Trophoblast cell (in vitro differentiated cells and primary cell): ENCODE results near the gene WDR27.

Source experiments
- DNase-seq, 2 donors: peaks; one replicate each; pipeline ENCODE4 v3.0.0-alpha.2; 2016
- H2AFZ ChIP-seq: 2 replicates; pipeline ENCODE4 v1.6.1; 2013; ENCODE audit warnings: low read length, moderate library complexity, mild to moderate bottlenecking; ENCODE audit not compliant: insufficient read depth, poor library complexity
- H2AK5ac ChIP-seq: 2 replicates; pipeline ENCODE4 v1.6.1; 2013; ENCODE audit warnings: mild to moderate bottlenecking, low read length
- H2BK120ac ChIP-seq: 2 replicates; pipeline ENCODE4 v1.6.1; 2013; ENCODE audit warnings: low read length, mild to moderate bottlenecking, moderate library complexity; ENCODE audit not compliant: insufficient read depth, poor library complexity
- H2BK12ac ChIP-seq: 2 replicates; pipeline ENCODE4 v1.6.1; 2013; ENCODE audit warnings: mild to moderate bottlenecking, low read length, moderate library complexity
- H2BK5ac ChIP-seq: 2 replicates; pipeline ENCODE4 v1.6.1; 2013; ENCODE audit warnings: low read length, low read depth, moderate library complexity, mild to moderate bottlenecking; ENCODE audit not compliant: poor library complexity
- H3K14ac ChIP-seq: 2 replicates; pipeline ENCODE4 v1.6.1; 2013; ENCODE audit warnings: mild to moderate bottlenecking, low read length
- H3K18ac ChIP-seq: 2 replicates; pipeline ENCODE4 v1.6.1; 2013; ENCODE audit warnings: mild to moderate bottlenecking, low read length
- H3K23ac ChIP-seq: 2 replicates; pipeline ENCODE4 v1.6.1; 2013; ENCODE audit warnings: low read length
- H3K27ac ChIP-seq: 2 replicates; pipeline ENCODE4 v1.5.1; 2013; ENCODE audit warnings: low read depth, mild to moderate bottlenecking, inconsistent platforms, low read length, moderate library complexity
- H3K27me3 ChIP-seq: 2 replicates; pipeline ENCODE4 v1.6.1; 2013; ENCODE audit warnings: inconsistent platforms, mild to moderate bottlenecking, low read length, moderate library complexity; ENCODE audit not compliant: insufficient read depth
- H3K36me3 ChIP-seq, 2 experiments: 1 replicate in 1 of 2; 2 replicates in 1 of 2; pipeline ENCODE4 v1.6.1; 2013; ENCODE audit warnings: low read length in 2 of 2, mild to moderate bottlenecking in 2 of 2, moderate library complexity in 1 of 2; ENCODE audit not compliant: insufficient read depth in 2 of 2, control insufficient read depth in 1 of 2
- H3K4ac ChIP-seq: 2 replicates; pipeline ENCODE4 v1.6.1; 2013; ENCODE audit warnings: low read depth, mild to moderate bottlenecking, low read length, moderate library complexity
- H3K4me1 ChIP-seq, 2 experiments: 1 replicate in 1 of 2; 2 replicates in 1 of 2; pipeline ENCODE4 v1.6.1; 2013; ENCODE audit warnings: low read length in 2 of 2, mild to moderate bottlenecking in 2 of 2, moderate library complexity in 1 of 2; ENCODE audit not compliant: insufficient read depth in 2 of 2, control insufficient read depth in 1 of 2
- H3K4me2 ChIP-seq: 2 replicates; pipeline ENCODE4 v1.6.1; 2013; ENCODE audit warnings: inconsistent platforms, mild to moderate bottlenecking, low read length, moderate library complexity
- H3K4me3 ChIP-seq: 2 replicates; pipeline ENCODE4 v1.5.1; 2013; ENCODE audit warnings: mild to moderate bottlenecking, low read depth, low read length, inconsistent platforms
- H3K79me1 ChIP-seq: one replicate; pipeline ENCODE4 v1.6.1; 2013; ENCODE audit warnings: low read length
- H3K79me2 ChIP-seq: 2 replicates; pipeline ENCODE4 v1.6.1; 2013; ENCODE audit warnings: low read length, mild to moderate bottlenecking; ENCODE audit not compliant: control insufficient read depth, insufficient read depth, poor library complexity
- H3K9ac ChIP-seq: 2 replicates; pipeline ENCODE4 v1.6.1; 2013; ENCODE audit warnings: mild to moderate bottlenecking, low read length
- H3K9me3 ChIP-seq: 2 replicates; pipeline ENCODE4 v1.6.1; 2013; ENCODE audit warnings: low read depth, mild to moderate bottlenecking, control low read depth, inconsistent platforms, low read length; ENCODE audit not compliant: insufficient read depth
- H4K12ac ChIP-seq: 2 replicates; pipeline ENCODE4 v1.6.1; 2013; ENCODE audit warnings: low read depth, mild to moderate bottlenecking, low read length, moderate library complexity
- H4K8ac ChIP-seq: 2 replicates; pipeline ENCODE4 v1.6.1; 2013; ENCODE audit warnings: low read depth, mild to moderate bottlenecking, low read length, moderate library complexity
- H4K91ac ChIP-seq: one replicate; pipeline ENCODE4 v1.6.1; 2013; ENCODE audit warnings: low read depth, mild to moderate bottlenecking, low read length, moderate library complexity
- WGBS: extraction: QIAGEN DNeasy Blood & Tissue Kit; methylation state at CpG from one replicate; pipeline ENCODE4 v1.1.7; 2013; ENCODE audit warnings: missing lambda C conversion rate; ENCODE audit not compliant: insufficient read length, insufficient coverage; ENCODE audit errors: extremely low coverage; 5-methylcytosine and 5-hydroxymethylcytosine counted together

Gene WDR27

DNA sequence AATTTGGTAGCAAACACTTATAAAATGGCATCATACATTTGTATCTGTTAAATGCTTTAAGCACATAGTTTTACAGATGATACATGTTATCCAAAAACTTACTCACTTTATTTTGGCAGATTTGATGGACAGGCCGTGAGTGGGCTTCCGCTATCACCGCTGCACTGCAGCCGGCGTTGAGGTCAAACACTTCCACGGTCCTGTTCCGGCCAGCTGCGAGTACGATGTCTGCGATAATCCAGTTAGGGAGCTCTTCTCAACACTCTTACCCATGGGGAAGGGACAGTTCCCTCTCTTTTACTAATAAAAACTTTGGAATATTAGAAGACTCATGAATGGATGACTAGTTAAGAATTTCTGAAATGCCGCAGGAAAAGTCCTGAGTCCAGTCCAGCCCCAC lies 69.0 kb downstream of the WDR27 start:
- Histone ChIP-seq H3K9ac (no peak overlapping the region), H2BK5ac (no peak overlapping the region), H2BK120ac (no peak overlapping the region), H3K4me1 (no peaks in the 10 kb centered on the region), H2AK5ac (no peak overlapping the region), H3K4me3 (no peak overlapping the region), H4K12ac (no peak overlapping the region), H4K91ac (no peak overlapping the region), H3K4me2 (no peak overlapping the region), H3K36me3 (peaks cover 9 to 13% of the 10 kb centered on the region in 2 experiments), H3K14ac (no peak overlapping the region), H2AFZ (no peak overlapping the region), H3K4ac (no peak overlapping the region), H3K18ac (no peak overlapping the region), H3K27ac (no peak overlapping the region), H2BK12ac (no peak overlapping the region), H3K79me2 (no peaks in the 10 kb centered on the region), H3K79me1 (no peaks in the 10 kb centered on the region), H3K27me3 (no peaks in the 10 kb centered on the region), H3K9me3 (no peaks in the 10 kb centered on the region), H3K23ac (no peak overlapping the region), H4K8ac (no peak overlapping the region)
- DNase-seq = no peak
- WGBS = no CpG with 5 or more reads among the region's 11 CpGs

- Histone ChIP-seq H3K23ac (no peak overlapping the region), H3K14ac (no peak overlapping the region), H2BK12ac (no peak overlapping the region), H2AFZ (no peak overlapping the region), H3K79me2 (no peaks in the 10 kb centered on the region), H3K4me1 (no peaks in the 10 kb centered on the region), H3K27ac (no peak overlapping the region), H3K4me3 (no peak overlapping the region), H2BK5ac (no peak overlapping the region), H3K79me1 (no peaks in the 10 kb centered on the region), H3K9me3 (peaks cover 3% of the 10 kb centered on the region), H4K12ac (no peak overlapping the region), H2BK120ac (no peak overlapping the region), H2AK5ac (no peak overlapping the region), H3K27me3 (no peaks in the 10 kb centered on the region), H3K18ac (no peak overlapping the region), H4K91ac (no peak overlapping the region), H3K9ac (no peak overlapping the region), H3K4ac (no peak overlapping the region), H3K4me2 (no peak overlapping the region), H4K8ac (no peak overlapping the region), H3K36me3 (peaks cover 27 to 29% of the 10 kb centered on the region in 2 experiments)
- no peak for DNase-seq
- WGBS = no CpG with 5 or more reads among the region's 4 CpGs
These were observed 72.6 kb downstream of the WDR27 start for GRCh38 chr6:169629256-169629655.

GRCh38 chr6:169627736-169628607 lies 73.9 kb downstream of the WDR27 start:
- no peak overlapping the region for H3K4me3 ChIP-seq
- DNase-seq = no peak
- H3K4ac ChIP-seq = no peak overlapping the region
- H3K23ac ChIP-seq = no peak overlapping the region
- no peaks in the 10 kb centered on the region for H3K79me2 ChIP-seq
- H3K4me2 ChIP-seq = no peak overlapping the region
- H3K18ac ChIP-seq = no peak overlapping the region
- H3K14ac ChIP-seq = no peak overlapping the region
- no peak overlapping the region for H4K91ac ChIP-seq
- H3K9ac ChIP-seq = no peak overlapping the region
- no peak overlapping the region for H2BK12ac ChIP-seq
- no CpG with 5 or more reads among the region's 14 CpGs for WGBS
- H2BK5ac ChIP-seq = no peak overlapping the region
- H3K27ac ChIP-seq = no peak overlapping the region
- H4K12ac ChIP-seq = no peak overlapping the region
- peaks cover 1 to 3% of the 10 kb centered on the region in 2 experiments for H3K4me1 ChIP-seq
- H3K27me3 ChIP-seq = no peaks in the 10 kb centered on the region
- H4K8ac ChIP-seq = no peak overlapping the region
- H3K9me3 ChIP-seq = peaks cover 12% of the 10 kb centered on the region
- no peak overlapping the region for H2AFZ ChIP-seq
- H3K36me3 ChIP-seq = peaks cover 30% of the 10 kb centered on the region in 2 experiments
- H3K79me1 ChIP-seq = peaks cover 2% of the 10 kb centered on the region
- no peak overlapping the region for H2AK5ac ChIP-seq
- no peak overlapping the region for H2BK120ac ChIP-seq

DNA sequence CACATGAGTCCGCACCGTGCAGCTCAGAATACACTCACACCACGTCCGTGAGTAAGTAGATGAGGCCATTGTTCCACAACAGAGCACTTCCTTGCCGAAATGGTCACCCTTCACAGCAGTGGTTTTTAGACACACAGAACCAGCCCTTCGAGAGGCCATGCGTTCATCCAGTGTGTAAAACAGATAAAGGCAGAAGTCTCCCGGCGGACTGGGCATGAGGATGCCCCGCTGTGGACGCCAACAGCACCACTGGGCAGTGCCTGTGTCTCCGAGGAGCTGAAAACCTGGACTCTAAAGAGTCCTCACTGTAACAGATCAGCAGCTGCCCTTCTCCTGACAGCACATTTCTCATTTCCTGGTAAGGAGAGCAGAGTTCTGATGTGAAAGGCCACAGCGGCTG lies 75.2 kb downstream of the WDR27 start:
- peaks cover 12% of the 10 kb centered on the region for H3K9me3 ChIP-seq
- no peak overlapping the region for H2AK5ac ChIP-seq
- H3K14ac ChIP-seq = no peak overlapping the region
- no peak overlapping the region for H2AFZ ChIP-seq
- no peak overlapping the region for H3K4me2 ChIP-seq
- H3K4me3 ChIP-seq = no peak overlapping the region
- H3K27ac ChIP-seq = no peak overlapping the region
- H3K9ac ChIP-seq = no peak overlapping the region
- no CpG with 5 or more reads among the region's 13 CpGs for WGBS
- H2BK5ac ChIP-seq = no peak overlapping the region
- no peak overlapping the region for H3K18ac ChIP-seq
- H3K4me1 ChIP-seq = peaks cover 2 to 8% of the 10 kb centered on the region in 2 experiments
- DNase-seq = no peak
- H3K79me2 ChIP-seq = no peaks in the 10 kb centered on the region
- H4K91ac ChIP-seq = no peak overlapping the region
- H3K4ac ChIP-seq = no peak overlapping the region
- no peak overlapping the region for H3K23ac ChIP-seq
- H4K8ac ChIP-seq = no peak overlapping the region
- H4K12ac ChIP-seq = no peak overlapping the region
- no peak overlapping the region for H2BK120ac ChIP-seq
- H3K27me3 ChIP-seq = no peaks in the 10 kb centered on the region
- H3K36me3 ChIP-seq = peaks cover 27 to 28% of the 10 kb centered on the region in 2 experiments
- H2BK12ac ChIP-seq = no peak overlapping the region
- peaks cover 2% of the 10 kb centered on the region for H3K79me1 ChIP-seq
